WTC11 (cell line): ENCODE results near the gene WDR83. TPM values are rescaled to one million over a fixed set of nuclear protein-coding genes. Genes with fewer than 3 reads are reported as not detected.
A peak's percentile ranks its signal among the peaks of the same experiment; 100 is the strongest.

Source experiments
- AR ChIP-seq: fragments of 250-450 bp; sonication (Bioruptor Pico); IDR thresholded peaks from 2 replicates; pipeline ENCODE4 v1.9.0; 2021; ENCODE audit warnings: mild to moderate bottlenecking
- ATF6 ChIP-seq: sonication (generic); formaldehyde crosslinking; IDR thresholded peaks from 2 replicates; pipeline ENCODE4 v1.8.1; 2023; ENCODE audit warnings: mild to moderate bottlenecking, missing genetic modification reagents
- CDX4 ChIP-seq: fragments of 250-450 bp; sonication (Bioruptor Pico); IDR thresholded peaks from 2 replicates; pipeline ENCODE4 v1.9.0; 2021; ENCODE audit warnings: moderate library complexity, mild to moderate bottlenecking, inconsistent platforms, borderline replicate concordance
- E2F5 ChIP-seq: sonication (generic); formaldehyde crosslinking; IDR thresholded peaks from 2 replicates; pipeline ENCODE4 v1.8.1; 2022; ENCODE audit warnings: mild to moderate bottlenecking, moderate library complexity, missing genetic modification reagents
- FOXK1 ChIP-seq: sonication (generic); formaldehyde crosslinking; IDR thresholded peaks from 2 replicates; pipeline ENCODE4 v1.8.0; 2022; ENCODE audit warnings: mild to moderate bottlenecking, moderate library complexity, missing genetic modification reagents
- FOXP4 ChIP-seq: sonication (generic); formaldehyde crosslinking; IDR thresholded peaks from 2 replicates; pipeline ENCODE4 v1.8.0; 2022; ENCODE audit warnings: mild to moderate bottlenecking, missing genetic modification reagents
- HMGA2 ChIP-seq: fragments of 250-450 bp; sonication (Bioruptor Pico); IDR thresholded peaks from 2 replicates; pipeline ENCODE4 v1.4.0; 2021; ENCODE audit warnings: mild to moderate bottlenecking, moderate library complexity
- NR1H2 ChIP-seq: sonication (generic); formaldehyde crosslinking; IDR thresholded peaks from 2 replicates; pipeline ENCODE4 v1.9.0; 2021; ENCODE audit warnings: mild to moderate bottlenecking, moderate library complexity, missing genetic modification reagents
- OVOL2 ChIP-seq: fragments of 250-450 bp; sonication (Bioruptor Pico); IDR thresholded peaks from 2 replicates; pipeline ENCODE4 v1.9.0; 2021; ENCODE audit warnings: mild to moderate bottlenecking, borderline replicate concordance
- SOX15 ChIP-seq: fragments of 250-450 bp; sonication (Bioruptor Pico); IDR thresholded peaks from 2 replicates; pipeline ENCODE4 v1.9.0; 2021; ENCODE audit warnings: mild to moderate bottlenecking
- TCF7 ChIP-seq: sonication (generic); formaldehyde crosslinking; IDR thresholded peaks from 2 replicates; pipeline ENCODE4 v1.8.0; 2022; ENCODE audit warnings: mild to moderate bottlenecking, low read depth, missing genetic modification reagents, moderate library complexity
- TEAD1 ChIP-seq: sonication (generic); formaldehyde crosslinking; IDR thresholded peaks from 2 replicates; pipeline ENCODE4 v1.8.0; 2022; ENCODE audit warnings: mild to moderate bottlenecking, missing genetic modification reagents
- USF2 ChIP-seq: sonication (generic); formaldehyde crosslinking; IDR thresholded peaks from 2 replicates; pipeline ENCODE4 v1.8.1; 2023; ENCODE audit warnings: mild to moderate bottlenecking, missing genetic modification reagents, moderate library complexity
- ZBTB43 ChIP-seq: sonication (generic); formaldehyde crosslinking; IDR thresholded peaks from 2 replicates; pipeline ENCODE4 v1.8.1; 2023; ENCODE audit warnings: mild to moderate bottlenecking, missing genetic modification reagents
- ZNF138 ChIP-seq: sonication (generic); formaldehyde crosslinking; conservative IDR thresholded peaks from 2 replicates; pipeline ENCODE4 v1.8.1; 2022; ENCODE audit warnings: mild to moderate bottlenecking, moderate library complexity, missing genetic modification reagents
- ZNF425 ChIP-seq: fragments of 250-450 bp; sonication (Bioruptor Pico); conservative IDR thresholded peaks from 2 replicates; pipeline ENCODE4 v1.9.0; 2021; ENCODE audit warnings: mild to moderate bottlenecking
- ZNF532 ChIP-seq: fragments of 250-450 bp; sonication (Bioruptor Pico); IDR thresholded peaks from 2 replicates; pipeline ENCODE4 v1.9.0; 2021; ENCODE audit warnings: mild to moderate bottlenecking, borderline replicate concordance
- total RNA-seq: library from RNA; stranded (reverse); gene quantifications from 3 replicates; pipeline ENCODE4 v1.2.3, GENCODE V29; 2021

WDR83 gene
- total RNA-seq, 1 experiment from 2014 or later = 21.8 TPM

GRCh38 chr19:12696366-12697335 is 30.0 kb downstream of the WDR83 start, which contains the start of gene FBXW9 (continued):
- 0 out of 2 replicates have a peak, but pooled peaks have one; percentile 36 for TF ChIP-seq AR (CRISPR knock-in tag)
- TF ChIP-seq ZNF425 (CRISPR knock-in tag) = 0 out of 2 replicates have a peak, but pooled peaks have one; percentile 60
- TF ChIP-seq E2F5 = no peak; the same call in 1 of the 2 replicates
- no peak for TF ChIP-seq TCF7 (CRISPR knock-in tag)
- TF ChIP-seq CDX4 (CRISPR knock-in tag) = no peak
- no peak; the same call in 1 of the 2 replicates for TF ChIP-seq USF2 (CRISPR knock-in tag)
- TF ChIP-seq ZNF138 (CRISPR knock-in tag) = no peak
- no peak for TF ChIP-seq ATF6
- peak; percentile 91 for TF ChIP-seq FOXK1 (CRISPR knock-in tag)
- peak; percentile 79; the same call in 1 of the 2 replicates for TF ChIP-seq ZNF532 (CRISPR knock-in tag)
- no peak for TF ChIP-seq FOXP4 (CRISPR knock-in tag)
- TF ChIP-seq SOX15 (CRISPR knock-in tag) = no peak
- TF ChIP-seq TEAD1 (CRISPR knock-in tag) = peak; percentile 36; the same call in 1 of the 2 replicates
- TF ChIP-seq ZBTB43 (CRISPR knock-in tag) = no peak
- no peak for TF ChIP-seq OVOL2 (CRISPR knock-in tag)
- no peak for TF ChIP-seq NR1H2 (CRISPR knock-in tag)
- 0 out of 2 replicates have a peak, but pooled peaks have one; percentile 6 for TF ChIP-seq HMGA2 (CRISPR knock-in tag)
